LHCN-M2 (cell line): ENCODE data around the gene ANAPC5. TPM values are rescaled to one million over a fixed set of nuclear protein-coding genes. Genes with fewer than 3 reads are reported as not detected.

Source experiments
- DNase-seq: peaks from one replicate; pipeline ENCODE4 v3.0.0-alpha.2; 2012; ENCODE audit warnings: low read depth
- total RNA-seq: library from RNA; depleted of rRNA; stranded (reverse); fragments of >200 nt; gene quantifications from 2 replicates; pipeline ENCODE4 v1.2.3, GENCODE V29; 2014; rRNA removed

Gene ANAPC5
- total RNA-seq, 1 experiment from 2014 or later = 137 TPM

DNA sequence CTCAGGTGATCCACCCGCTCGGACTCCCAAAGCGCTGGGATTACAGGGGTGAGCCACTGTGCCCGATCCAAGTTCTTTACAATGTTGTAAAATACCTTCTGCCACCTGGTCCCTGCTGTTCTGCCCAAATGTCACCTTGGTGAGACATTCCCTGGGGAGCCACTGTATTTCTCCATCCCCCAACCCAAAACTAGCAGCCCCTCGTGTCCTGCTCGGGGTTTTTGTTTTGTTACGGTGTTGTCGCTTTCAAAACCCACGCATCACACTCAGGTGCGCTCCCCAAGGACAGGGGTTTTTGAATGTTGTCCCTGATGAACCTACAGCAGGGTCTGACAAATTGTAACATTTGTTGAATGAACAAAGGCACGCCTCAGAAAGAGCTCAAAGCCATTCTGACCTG is 93.1 kb downstream of the ANAPC5 start:
- no peak for DNase-seq

Other genes with a start within 250 kb of the ANAPC5 start
- 0.11 and 0.32 TPM in 2 replicates for gene P2RX7, start 219.5 kb downstream of the ANAPC5 start, total RNA-seq
- 14.0 and 14.6 TPM in 2 replicates for gene P2RX4, start 142.3 kb downstream of the ANAPC5 start, total RNA-seq
- gene CAMKK2, start 55.7 kb downstream of the ANAPC5 start, total RNA-seq = 13.5 and 14.2 TPM in 2 replicates
- gene RNF34, start 47.7 kb upstream of the ANAPC5 start, total RNA-seq = 49.5 and 59.9 TPM in 2 replicates
- gene KDM2B, start 228.6 kb upstream of the ANAPC5 start, total RNA-seq = 19.6 and 28.8 TPM in 2 replicates